ENCODE measurements around the gene IL3RA. TPM values are rescaled to one million over a fixed set of nuclear protein-coding genes. Genes with fewer than 3 reads are reported as not detected.
"Not testable (repeated sequence)": the region's sequence is repeated elsewhere in the genome, so short reads cannot be mapped to it uniquely, and the experiment has no call there.

IL3RA gene
- total and polyA plus RNA-seq, 3 donors from 2014 or later = 3.4 to 5.5 (median 4.6) TPM

DNA sequence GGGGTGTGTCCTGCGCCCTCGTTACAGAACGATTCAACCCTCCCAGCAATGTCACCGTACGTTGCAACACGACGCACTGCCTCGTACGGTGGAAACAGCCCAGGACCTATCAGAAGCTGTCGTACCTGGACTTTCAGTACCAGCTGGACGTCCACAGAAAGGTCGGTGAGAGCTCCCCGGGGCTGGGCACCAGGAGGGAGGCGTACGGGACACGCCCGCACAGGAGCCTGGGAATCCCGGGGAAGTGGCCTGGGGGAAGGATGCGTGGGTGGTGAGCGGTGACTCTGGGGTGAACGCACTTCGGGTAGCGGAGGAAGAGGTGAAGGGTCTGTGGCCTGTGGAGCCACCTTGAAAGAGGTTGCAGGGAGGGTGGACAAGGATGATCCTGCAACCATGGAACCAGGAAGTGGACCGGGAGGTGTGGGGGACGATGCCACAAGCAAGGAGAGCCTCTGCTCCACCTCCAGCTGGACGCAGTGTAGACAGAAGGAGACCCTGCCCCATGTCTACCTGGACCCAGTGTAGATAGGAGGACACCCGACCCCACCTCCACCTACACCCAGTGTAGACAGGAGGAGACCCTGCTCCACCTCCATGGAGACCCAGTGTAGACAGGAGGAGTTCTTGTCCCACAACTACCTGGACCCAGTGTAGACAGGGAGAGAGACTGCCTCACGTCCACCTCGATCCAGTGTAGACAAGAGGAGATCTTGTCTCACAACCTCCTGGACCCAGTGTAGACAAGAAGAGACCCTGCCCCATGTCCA lies 42.1 kb upstream of the IL3RA start:
- Histone ChIP-seq H3K27me3 (no peaks in the 10 kb centered on the region), H3K4me1 (no peaks in the 10 kb centered on the region), H3K27ac (no peak overlapping the region), H3K9me3 (no peaks in the 10 kb centered on the region), H3K4me3 (no peak overlapping the region), H3K36me3 (ENCODE audit: low read depth, missing control alignments) (no peaks in the 10 kb centered on the region)
- intact Hi-C loops (cut with DNase I; ENCODE audit: low total_unique reads) = no loop called here
- TF ChIP-seq, protein P1, sequence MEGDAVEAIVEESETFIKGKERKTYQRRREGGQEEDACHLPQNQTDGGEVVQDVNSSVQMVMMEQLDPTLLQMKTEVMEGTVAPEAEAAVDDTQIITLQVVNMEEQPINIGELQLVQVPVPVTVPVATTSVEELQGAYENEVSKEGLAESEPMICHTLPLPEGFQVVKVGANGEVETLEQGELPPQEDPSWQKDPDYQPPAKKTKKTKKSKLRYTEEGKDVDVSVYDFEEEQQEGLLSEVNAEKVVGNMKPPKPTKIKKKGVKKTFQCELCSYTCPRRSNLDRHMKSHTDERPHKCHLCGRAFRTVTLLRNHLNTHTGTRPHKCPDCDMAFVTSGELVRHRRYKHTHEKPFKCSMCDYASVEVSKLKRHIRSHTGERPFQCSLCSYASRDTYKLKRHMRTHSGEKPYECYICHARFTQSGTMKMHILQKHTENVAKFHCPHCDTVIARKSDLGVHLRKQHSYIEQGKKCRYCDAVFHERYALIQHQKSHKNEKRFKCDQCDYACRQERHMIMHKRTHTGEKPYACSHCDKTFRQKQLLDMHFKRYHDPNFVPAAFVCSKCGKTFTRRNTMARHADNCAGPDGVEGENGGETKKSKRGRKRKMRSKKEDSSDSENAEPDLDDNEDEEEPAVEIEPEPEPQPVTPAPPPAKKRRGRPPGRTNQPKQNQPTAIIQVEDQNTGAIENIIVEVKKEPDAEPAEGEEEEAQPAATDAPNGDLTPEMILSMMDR (IDR thresholded peaks at IDR 0.05) = no peak
- TF ChIP-seq POLR2A (IDR thresholded peaks at IDR 0.05) = no peak
- DNase-seq = no peak
- WGBS, 2 donors = 91 to 95% methylated on average over 28 of the region's 29 CpGs

DNA sequence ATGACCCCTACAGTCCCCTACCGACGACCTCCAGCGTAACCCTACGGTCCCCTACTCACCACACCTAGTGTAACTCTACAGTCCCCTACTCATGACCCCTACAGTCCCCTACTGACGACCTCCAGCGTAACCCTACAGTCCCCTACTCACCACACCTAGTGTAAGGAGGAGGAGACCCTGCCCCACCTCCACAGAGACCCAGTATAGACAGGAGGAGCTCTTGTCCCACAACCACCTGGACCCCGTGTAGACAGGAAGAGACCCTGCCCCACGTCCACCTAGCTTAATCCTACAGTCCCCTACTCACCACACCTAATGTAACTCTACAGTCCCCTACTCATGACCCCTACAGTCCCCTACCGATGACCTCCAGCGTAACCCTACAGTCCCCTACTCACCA lies 41.0 kb upstream of the IL3RA start:
- intact Hi-C loops (cut with DNase I; ENCODE audit: low total_unique reads) = no loop called here
- no peak overlapping the region for H3K27ac ChIP-seq
- DNase-seq = no peak
- no peaks in the 10 kb centered on the region for H3K4me1 ChIP-seq
- no peaks in the 10 kb centered on the region for H3K36me3 ChIP-seq (ENCODE audit: low read depth, missing control alignments)
- H3K27me3 ChIP-seq = no peaks in the 10 kb centered on the region
- 89 to 90% methylated on average over 10 of the region's 10 CpGs for WGBS, 2 donors
- no peaks in the 10 kb centered on the region for H3K9me3 ChIP-seq
- H3K4me3 ChIP-seq = no peak overlapping the region
- TF ChIP-seq, protein P1 (IDR thresholded peaks at IDR 0.05) = no peak
- no peak for TF ChIP-seq POLR2A (IDR thresholded peaks at IDR 0.05)

DNA sequence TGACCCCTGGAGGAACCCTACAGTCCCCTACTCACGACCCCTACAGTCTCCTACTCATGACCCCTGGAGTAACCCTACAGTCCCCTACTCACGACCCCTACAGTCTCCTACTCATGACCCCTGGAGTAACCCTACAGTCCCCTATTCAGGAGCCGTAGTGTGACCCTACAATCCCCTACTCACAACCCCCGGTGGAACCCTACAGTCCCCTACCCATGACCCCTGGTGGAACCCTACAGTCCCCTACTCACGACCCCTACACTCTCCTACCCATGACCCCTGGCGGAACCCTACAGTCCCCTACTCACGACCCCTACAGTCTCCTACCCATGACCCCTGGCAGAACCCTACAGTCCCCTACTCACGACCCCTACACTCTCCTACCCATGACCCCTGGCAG lies 39.0 kb upstream of the IL3RA start:
- H3K9me3 ChIP-seq; H3K27ac ChIP-seq; H3K36me3 ChIP-seq (ENCODE audit: low read depth, missing control alignments); DNase-seq; intact Hi-C loops (cut with DNase I; ENCODE audit: low total_unique reads); H3K4me3 ChIP-seq; H3K4me1 ChIP-seq; H3K27me3 ChIP-seq: not testable (repeated sequence)
- 69 to 93% methylated on average over 2 to 5 of the region's 8 CpGs for WGBS, 2 donors

DNA sequence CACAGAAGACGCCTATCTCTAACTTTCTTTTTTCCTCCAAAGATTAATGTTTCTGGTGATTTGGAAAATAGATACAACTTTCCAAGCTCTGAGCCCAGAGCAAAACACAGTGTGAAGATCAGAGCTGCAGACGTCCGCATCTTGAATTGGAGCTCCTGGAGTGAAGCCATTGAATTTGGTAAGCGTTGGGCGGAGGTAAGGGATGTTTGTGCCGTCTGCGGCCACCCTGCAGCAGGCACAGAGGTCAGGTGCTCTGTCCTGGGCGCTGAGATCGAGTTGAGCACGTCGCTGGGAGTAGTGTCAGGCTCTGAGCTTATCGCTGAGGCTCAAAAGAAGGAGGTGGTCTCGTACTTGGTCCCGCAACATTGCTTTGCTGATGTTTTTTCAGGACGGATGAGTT lies 36.1 kb upstream of the IL3RA start:
- Histone ChIP-seq H3K27ac (no peak overlapping the region), H3K9me3 (no peaks in the 10 kb centered on the region), H3K27me3 (no peaks in the 10 kb centered on the region), H3K36me3 (ENCODE audit: low read depth, missing control alignments) (no peaks in the 10 kb centered on the region), H3K4me3 (no peak overlapping the region), H3K4me1 (no peaks in the 10 kb centered on the region)
- DNase-seq = no peak
- intact Hi-C loops (cut with DNase I; ENCODE audit: low total_unique reads) = no loop called here
- TF ChIP-seq, protein P1 (IDR thresholded peaks at IDR 0.05) = no peak
- TF ChIP-seq POLR2A (IDR thresholded peaks at IDR 0.05) = no peak
- WGBS, 2 donors = 56 to 62% methylated on average over 12 to 15 of the region's 15 CpGs

DNA sequence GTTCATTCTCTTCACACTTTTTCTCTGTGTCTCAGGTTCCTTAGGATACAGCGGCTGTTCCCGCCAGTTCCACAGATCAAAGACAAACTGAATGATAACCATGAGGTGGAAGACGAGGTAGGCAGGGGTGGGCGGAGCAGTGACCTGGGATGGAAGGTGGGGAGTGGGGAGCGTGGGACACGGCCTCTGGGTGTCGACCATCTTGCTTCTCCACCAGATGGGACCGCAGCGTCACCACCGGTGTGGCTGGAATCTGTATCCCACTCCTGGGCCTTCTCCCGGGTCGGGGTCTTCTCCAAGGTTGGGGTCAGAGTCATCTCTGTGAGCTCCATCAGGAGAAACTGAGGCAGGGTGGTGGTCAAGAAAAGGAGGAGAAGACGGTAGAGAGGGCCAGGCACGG lies 31.2 kb upstream of the IL3RA start:
- no peak for DNase-seq
- Histone ChIP-seq H3K4me1 (no peaks in the 10 kb centered on the region), H3K9me3 (no peaks in the 10 kb centered on the region), H3K27me3 (no peaks in the 10 kb centered on the region), H3K27ac (no peak overlapping the region), H3K4me3 (no peak overlapping the region), H3K36me3 (ENCODE audit: low read depth, missing control alignments) (no peaks in the 10 kb centered on the region)
- TF ChIP-seq POLR2A (IDR thresholded peaks at IDR 0.05) = no peak
- TF ChIP-seq, protein P1 (IDR thresholded peaks at IDR 0.05) = no peak
- WGBS, 2 donors = 87 to 93% methylated on average over 14 of the region's 14 CpGs
- intact Hi-C loops (cut with DNase I; ENCODE audit: low total_unique reads) = no loop called here
